ENCODE data around the gene MCTP1. TPM values are rescaled to one million over a fixed set of nuclear protein-coding genes. Genes with fewer than 3 reads are reported as not detected.
"Not testable (repeated sequence)": the region's sequence is repeated elsewhere in the genome, so short reads cannot be mapped to it uniquely, and the experiment has no call there.

The MCTP1 gene
- total RNA-seq, 2 donors from 2014 or later = 22.1 to 256 TPM

DNA sequence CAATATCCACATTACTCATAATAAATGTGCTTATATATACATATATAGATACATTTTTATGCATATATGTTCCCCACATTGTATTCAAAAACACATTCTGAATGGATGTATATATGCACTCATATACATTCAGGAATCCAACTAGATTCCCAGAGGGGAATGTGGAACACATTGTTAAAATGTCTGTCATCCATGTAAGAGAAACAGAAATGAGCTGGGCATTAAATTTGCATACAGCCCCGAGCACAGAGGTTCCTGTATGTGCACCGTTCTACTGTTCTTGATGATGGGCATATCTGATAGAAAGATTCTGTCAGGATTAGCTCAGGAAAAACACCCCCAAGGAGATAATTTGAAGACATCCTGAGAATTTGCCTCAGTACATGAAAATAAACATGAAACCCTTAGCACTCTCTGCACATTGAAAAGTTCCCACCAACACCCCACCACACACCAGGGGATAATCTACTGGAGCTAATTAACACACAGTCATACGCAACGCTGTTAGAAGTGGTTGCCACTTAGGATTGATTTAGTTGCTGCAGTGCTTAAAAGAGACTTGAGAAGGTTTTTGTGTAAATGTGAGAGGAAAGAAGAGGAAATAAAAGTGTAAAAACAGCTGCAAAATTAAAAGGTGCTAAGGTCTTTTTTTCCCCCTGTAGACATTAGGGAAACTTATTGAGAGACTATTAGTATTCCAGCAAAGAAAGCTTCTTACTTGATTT lies 443.1 kb downstream of the MCTP1 start:
- H3K27me3 ChIP-seq (replicated peaks; ENCODE audit: insufficient read depth) = no peaks in the 10 kb centered on the region
- H3K9me3 ChIP-seq = no peaks in the 10 kb centered on the region
- no peak for ATAC-seq (ENCODE audit: insufficient number of reproducible peaks, low FRiP score, low read depth)
- H3K36me3 ChIP-seq = no peaks in the 10 kb centered on the region
- no peak overlapping the region for H3K4me3 ChIP-seq
- no peak overlapping the region for H3K27ac ChIP-seq
- H3K4me1 ChIP-seq (ENCODE audit: control insufficient read depth in 1 of 2, low read depth in 2 of 2) = no peaks in the 10 kb centered on the region
- TF ChIP-seq, protein P1, sequence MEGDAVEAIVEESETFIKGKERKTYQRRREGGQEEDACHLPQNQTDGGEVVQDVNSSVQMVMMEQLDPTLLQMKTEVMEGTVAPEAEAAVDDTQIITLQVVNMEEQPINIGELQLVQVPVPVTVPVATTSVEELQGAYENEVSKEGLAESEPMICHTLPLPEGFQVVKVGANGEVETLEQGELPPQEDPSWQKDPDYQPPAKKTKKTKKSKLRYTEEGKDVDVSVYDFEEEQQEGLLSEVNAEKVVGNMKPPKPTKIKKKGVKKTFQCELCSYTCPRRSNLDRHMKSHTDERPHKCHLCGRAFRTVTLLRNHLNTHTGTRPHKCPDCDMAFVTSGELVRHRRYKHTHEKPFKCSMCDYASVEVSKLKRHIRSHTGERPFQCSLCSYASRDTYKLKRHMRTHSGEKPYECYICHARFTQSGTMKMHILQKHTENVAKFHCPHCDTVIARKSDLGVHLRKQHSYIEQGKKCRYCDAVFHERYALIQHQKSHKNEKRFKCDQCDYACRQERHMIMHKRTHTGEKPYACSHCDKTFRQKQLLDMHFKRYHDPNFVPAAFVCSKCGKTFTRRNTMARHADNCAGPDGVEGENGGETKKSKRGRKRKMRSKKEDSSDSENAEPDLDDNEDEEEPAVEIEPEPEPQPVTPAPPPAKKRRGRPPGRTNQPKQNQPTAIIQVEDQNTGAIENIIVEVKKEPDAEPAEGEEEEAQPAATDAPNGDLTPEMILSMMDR (IDR thresholded peaks at IDR 0.05) = no peak
- no peak for DNase-seq (ENCODE audit: low spot score)

DNA sequence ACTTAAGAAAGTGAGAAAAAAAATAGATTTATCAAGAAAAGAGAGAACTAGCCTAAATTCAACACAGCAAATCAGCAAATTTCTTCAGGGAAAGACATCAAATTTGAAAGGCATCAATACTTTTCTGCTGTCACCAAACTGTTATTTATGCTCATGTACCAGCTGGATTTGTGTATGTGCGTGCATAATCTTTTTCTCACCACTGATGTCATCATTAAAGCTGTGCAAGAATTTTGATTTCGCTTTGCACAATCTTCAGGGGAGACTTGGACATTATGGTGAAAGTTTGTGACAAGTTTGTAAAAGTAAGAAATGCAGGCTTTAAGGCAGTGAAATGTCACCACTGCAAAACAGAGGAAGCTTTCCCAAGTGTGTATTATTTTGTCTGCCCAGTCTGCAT lies 451.0 kb downstream of the MCTP1 start:
- Histone ChIP-seq H3K27ac (no peak overlapping the region), H3K4me1 (ENCODE audit: control insufficient read depth in 1 of 2, low read depth in 2 of 2) (no peaks in the 10 kb centered on the region), H3K4me3 (no peak overlapping the region), H3K9me3 (no peaks in the 10 kb centered on the region), H3K36me3 (no peaks in the 10 kb centered on the region), H3K27me3 (replicated peaks; ENCODE audit: insufficient read depth) (no peaks in the 10 kb centered on the region)
- no peak for ATAC-seq (ENCODE audit: insufficient number of reproducible peaks, low FRiP score, low read depth)
- TF ChIP-seq, protein P1 (IDR thresholded peaks at IDR 0.05) = no peak
- DNase-seq (ENCODE audit: low spot score) = no peak

DNA sequence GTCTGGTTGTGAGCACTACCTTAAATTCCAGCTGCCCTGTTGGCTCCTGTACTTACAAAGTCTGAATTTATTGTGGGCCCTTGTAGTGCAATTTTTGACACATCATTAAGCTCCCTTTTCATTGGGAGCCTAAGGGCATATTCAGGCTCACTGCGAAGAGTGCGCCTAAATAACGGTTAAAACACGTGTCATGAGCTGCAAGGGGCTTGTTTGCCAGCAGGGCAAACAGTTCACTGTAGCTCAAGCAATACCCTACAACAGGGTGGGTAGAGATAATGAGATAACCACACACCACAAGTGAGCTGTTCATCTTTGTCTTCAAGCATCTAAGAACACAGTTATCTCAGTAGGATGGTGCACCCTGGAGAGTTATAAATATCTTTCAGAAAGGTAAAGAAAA lies 452.2 kb downstream of the MCTP1 start:
- H3K27me3 ChIP-seq (replicated peaks; ENCODE audit: insufficient read depth) = no peaks in the 10 kb centered on the region
- H3K9me3 ChIP-seq = no peaks in the 10 kb centered on the region
- H3K36me3 ChIP-seq = no peaks in the 10 kb centered on the region
- no peak overlapping the region for H3K4me3 ChIP-seq
- no peaks in the 10 kb centered on the region for H3K4me1 ChIP-seq (ENCODE audit: control insufficient read depth in 1 of 2, low read depth in 2 of 2)
- TF ChIP-seq, protein P1 (IDR thresholded peaks at IDR 0.05) = no peak
- ATAC-seq (ENCODE audit: insufficient number of reproducible peaks, low FRiP score, low read depth) (no peak), DNase-seq (ENCODE audit: low spot score) (no peak)
- no peak overlapping the region for H3K27ac ChIP-seq

DNA sequence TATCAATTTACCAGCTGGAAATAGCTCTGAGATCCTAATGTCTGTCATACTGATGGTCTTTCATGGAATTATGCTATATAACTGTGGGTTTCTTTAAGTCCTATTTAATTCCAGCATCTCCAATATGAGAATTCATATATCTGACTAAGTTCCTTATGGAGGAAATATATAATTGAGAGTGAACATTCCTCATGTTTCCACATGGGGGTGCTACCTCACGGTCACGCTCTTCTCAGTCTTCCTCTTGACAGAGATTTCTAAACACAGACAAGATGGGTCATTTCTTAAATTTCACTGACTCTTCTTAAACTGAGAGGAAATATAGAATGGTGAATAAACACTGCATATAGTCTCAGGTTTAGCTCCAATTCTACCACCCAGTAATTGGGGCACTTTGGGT lies 454.4 kb downstream of the MCTP1 start:
- TF ChIP-seq, protein P1 (IDR thresholded peaks at IDR 0.05) = no peak
- Histone ChIP-seq H3K27ac (no peak overlapping the region), H3K4me3 (no peak overlapping the region), H3K36me3 (no peaks in the 10 kb centered on the region), H3K4me1 (ENCODE audit: control insufficient read depth in 1 of 2, low read depth in 2 of 2) (no peaks in the 10 kb centered on the region), H3K9me3 (no peaks in the 10 kb centered on the region), H3K27me3 (replicated peaks; ENCODE audit: insufficient read depth) (no peaks in the 10 kb centered on the region)
- DNase-seq (ENCODE audit: low spot score) (no peak), ATAC-seq (ENCODE audit: insufficient number of reproducible peaks, low FRiP score, low read depth) (no peak)

DNA sequence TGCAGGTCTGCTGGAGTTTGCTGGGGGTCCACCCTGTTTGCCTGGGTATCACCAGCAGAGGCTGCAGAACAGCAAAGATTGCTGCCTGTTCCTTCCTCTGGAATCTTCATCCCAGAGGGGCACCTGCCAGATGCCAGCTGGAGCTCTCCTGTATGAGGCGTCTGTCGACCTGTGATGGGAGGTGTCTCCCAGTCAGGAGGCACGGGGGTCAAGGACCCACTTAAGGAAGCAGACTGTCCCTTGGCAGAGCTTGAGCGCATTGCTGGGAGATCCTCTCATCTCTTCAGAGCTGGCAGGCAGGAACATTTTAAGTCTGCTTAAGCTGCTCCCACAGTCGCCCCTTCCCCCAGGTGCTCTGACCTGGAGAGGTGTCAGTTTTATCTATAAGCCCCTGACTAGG lies 456.7 kb downstream of the MCTP1 start:
- H3K4me1 ChIP-seq (ENCODE audit: control insufficient read depth in 1 of 2, low read depth in 2 of 2); H3K4me3 ChIP-seq; H3K27ac ChIP-seq; H3K9me3 ChIP-seq; DNase-seq (ENCODE audit: low spot score); H3K36me3 ChIP-seq; H3K27me3 ChIP-seq (replicated peaks; ENCODE audit: insufficient read depth); ATAC-seq (ENCODE audit: insufficient number of reproducible peaks, low FRiP score, low read depth): not testable (repeated sequence)

DNA sequence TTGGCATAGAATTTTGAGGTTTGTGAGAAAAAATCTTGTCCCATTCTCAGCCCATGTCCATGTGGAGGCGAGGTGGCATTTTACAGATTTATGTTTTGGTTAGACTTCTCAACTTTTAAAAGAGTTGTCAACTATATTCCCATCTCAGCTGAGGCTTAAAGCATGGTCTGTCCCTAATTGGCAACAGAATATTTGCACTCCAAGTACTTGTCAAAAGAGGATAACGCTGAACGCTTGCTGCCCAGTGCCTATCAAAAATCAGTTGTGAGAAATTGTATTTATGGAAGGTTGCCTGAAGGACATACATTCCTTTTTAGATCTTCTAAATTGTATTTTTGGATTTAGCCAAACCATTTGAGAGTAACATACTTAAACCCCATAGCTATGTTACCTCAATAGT lies 464.4 kb downstream of the MCTP1 start:
- no peaks in the 10 kb centered on the region for H3K27me3 ChIP-seq (replicated peaks; ENCODE audit: insufficient read depth)
- no peaks in the 10 kb centered on the region for H3K36me3 ChIP-seq
- ATAC-seq (ENCODE audit: insufficient number of reproducible peaks, low FRiP score, low read depth) (no peak), DNase-seq (ENCODE audit: low spot score) (no peak)
- TF ChIP-seq, protein P1 (IDR thresholded peaks at IDR 0.05) = no peak
- no peaks in the 10 kb centered on the region for H3K9me3 ChIP-seq
- H3K4me3 ChIP-seq = no peak overlapping the region
- H3K4me1 ChIP-seq (ENCODE audit: control insufficient read depth in 1 of 2, low read depth in 2 of 2) = no peaks in the 10 kb centered on the region
- H3K27ac ChIP-seq = no peak overlapping the region
